GM12878 (cell line): ENCODE results near the gene SELENOO. TPM values are rescaled to one million over a fixed set of nuclear protein-coding genes. Genes with fewer than 3 reads are reported as not detected.

Experiments
- ATF2 ChIP-seq: IDR thresholded peaks from 2 replicates; pipeline ENCODE4 v1.6.1; 2012; ENCODE audit warnings: low read length, inconsistent platforms
- ATF3 ChIP-seq: IDR thresholded peaks from 2 replicates; pipeline ENCODE4 v1.6.1; 2011; ENCODE audit warnings: low read depth, mild to moderate bottlenecking, low read length, moderate library complexity, borderline replicate concordance; ENCODE audit errors: extremely low read depth
- BCL3 ChIP-seq: IDR thresholded peaks from 2 replicates; pipeline ENCODE4 v1.6.1; 2011; ENCODE audit warnings: borderline replicate concordance, low read depth, mild to moderate bottlenecking, moderate library complexity, low read length; ENCODE audit not compliant: insufficient read depth, poor library complexity, severe bottlenecking
- EED ChIP-seq: sonication (generic); IDR thresholded peaks from 2 replicates; pipeline ENCODE4 v1.6.1; 2016; ENCODE audit warnings: antibody characterized with exemption, low read depth
- MTA3 ChIP-seq: IDR thresholded peaks from 2 replicates; pipeline ENCODE4 v1.6.1; 2012; ENCODE audit warnings: low read length, inconsistent platforms, borderline replicate concordance
- MXI1 ChIP-seq: fragments of 150-350 bp; IDR thresholded peaks from 2 replicates; pipeline ENCODE4 v1.6.1; 2011; ENCODE audit warnings: low read depth, mild to moderate bottlenecking, inconsistent platforms, low read length, improper control_type of control experiment
- NFIC ChIP-seq: IDR thresholded peaks from 2 replicates; pipeline ENCODE4 v1.6.1; 2012; ENCODE audit warnings: low read depth, mild to moderate bottlenecking, inconsistent platforms, low read length, moderate library complexity
- NKRF ChIP-seq: fragments of 450-650 bp; conservative IDR thresholded peaks from 2 replicates; pipeline ENCODE4 v1.6.1; 2017; ENCODE audit warnings: mild to moderate bottlenecking, moderate library complexity
- PBX3 ChIP-seq: IDR thresholded peaks from 2 replicates; pipeline ENCODE4 v1.6.1; 2011; ENCODE audit warnings: mild to moderate bottlenecking, low read depth, low read length, moderate library complexity; ENCODE audit not compliant: insufficient replicate concordance
- POLR2AphosphoS2 ChIP-seq: IDR thresholded peaks from 2 replicates; pipeline ENCODE4 v1.6.1; 2011; ENCODE audit warnings: low read depth, mild to moderate bottlenecking, low read length, improper control_type of control experiment, moderate library complexity
- POU2F2 ChIP-seq: IDR thresholded peaks from 3 replicates; pipeline ENCODE4 v1.6.1; 2011; ENCODE audit warnings: low read depth, mild to moderate bottlenecking, low read length, borderline replicate concordance
- RBBP5 ChIP-seq: fragments of 200-600 bp; sonication (generic); conservative IDR thresholded peaks from 2 replicates; pipeline ENCODE4 v1.6.1; 2016
- RFX5 ChIP-seq: IDR thresholded peaks from 2 replicates; pipeline ENCODE4 v1.6.1; 2011; ENCODE audit warnings: low read depth, low read length, improper control_type of control experiment
- TCF12 ChIP-seq: IDR thresholded peaks from 2 replicates; pipeline ENCODE4 v1.6.1; 2011; ENCODE audit warnings: low read depth, mild to moderate bottlenecking, low read length
- TCF3 ChIP-seq: IDR thresholded peaks from 2 replicates; pipeline ENCODE4 v1.6.1; 2012; ENCODE audit warnings: low read depth, mild to moderate bottlenecking, low read length, borderline replicate concordance; ENCODE audit not compliant: insufficient read depth
- ZBED1 ChIP-seq: IDR thresholded peaks from 2 replicates; pipeline ENCODE4 v1.6.1; 2016; ENCODE audit warnings: borderline replicate concordance
- ZNF24 ChIP-seq: fragments of 450-650 bp; IDR thresholded peaks from 2 replicates; pipeline ENCODE4 v1.6.1; 2017; ENCODE audit warnings: antibody characterized with exemption, mild to moderate bottlenecking
- polyA plus RNA-seq, 11 experiments: library from polyadenylated mRNA; depleted of rRNA in 4 of 11; unstranded in 6 of 11; stranded (reverse) in 5 of 11; fragments of >200 nt; fragmentation: Nextera tagmentation in 4 of 11; fragmentation: Illumina TruSeq in 1 of 11; extraction: Ambion mirVana in 4 of 11; extraction: Trizol in 1 of 11; gene quantifications; 1 replicate in 1 of 11; 2 replicates in 10 of 11; pipeline versions ENCODE4 v1.2.1 to v1.2.3, GENCODE V29; 2011 to 2016; ENCODE audit warnings: inconsistent platforms in 2 of 11, missing spikeins in 2 of 11, low read depth in 1 of 11
- total RNA-seq, 4 experiments: library from RNA; depleted of rRNA in 3 of 4; stranded (reverse); fragments of >200 nt in 3 of 4; fragmentation: Illumina TruSeq in 1 of 4; extraction: Trizol in 1 of 4; gene quantifications; 2 replicates each; pipeline versions ENCODE4 v1.2.1 to v1.2.3, GENCODE V29; 2013 to 2021
- TF ChIP-seq, protein P1 (sequence below): fragments of 450-650 bp; IDR thresholded peaks from 2 replicates; pipeline ENCODE4 v1.6.1; 2017; ENCODE audit warnings: mild to moderate bottlenecking, moderate library complexity

SELENOO gene
- total and polyA plus RNA-seq, 10 of the 15 experiments (the other 5 are each of a cell fraction or from before 2014, with no cell fraction given) = 0.42 to 23.3 (median 3.3) TPM

GRCh38 chr22:50199829-50200460 is 866 bp upstream of the SELENOO start (continued):
- TF ChIP-seq NKRF = no peak
- no peak; the same call in 1 of the 2 replicates for TF ChIP-seq POLR2AphosphoS2
- TF ChIP-seq RBBP5 = no peak
- 0 out of 2 replicates have a peak, but pooled peaks have one; percentile 8 for TF ChIP-seq TCF12
- TF ChIP-seq, protein P1, sequence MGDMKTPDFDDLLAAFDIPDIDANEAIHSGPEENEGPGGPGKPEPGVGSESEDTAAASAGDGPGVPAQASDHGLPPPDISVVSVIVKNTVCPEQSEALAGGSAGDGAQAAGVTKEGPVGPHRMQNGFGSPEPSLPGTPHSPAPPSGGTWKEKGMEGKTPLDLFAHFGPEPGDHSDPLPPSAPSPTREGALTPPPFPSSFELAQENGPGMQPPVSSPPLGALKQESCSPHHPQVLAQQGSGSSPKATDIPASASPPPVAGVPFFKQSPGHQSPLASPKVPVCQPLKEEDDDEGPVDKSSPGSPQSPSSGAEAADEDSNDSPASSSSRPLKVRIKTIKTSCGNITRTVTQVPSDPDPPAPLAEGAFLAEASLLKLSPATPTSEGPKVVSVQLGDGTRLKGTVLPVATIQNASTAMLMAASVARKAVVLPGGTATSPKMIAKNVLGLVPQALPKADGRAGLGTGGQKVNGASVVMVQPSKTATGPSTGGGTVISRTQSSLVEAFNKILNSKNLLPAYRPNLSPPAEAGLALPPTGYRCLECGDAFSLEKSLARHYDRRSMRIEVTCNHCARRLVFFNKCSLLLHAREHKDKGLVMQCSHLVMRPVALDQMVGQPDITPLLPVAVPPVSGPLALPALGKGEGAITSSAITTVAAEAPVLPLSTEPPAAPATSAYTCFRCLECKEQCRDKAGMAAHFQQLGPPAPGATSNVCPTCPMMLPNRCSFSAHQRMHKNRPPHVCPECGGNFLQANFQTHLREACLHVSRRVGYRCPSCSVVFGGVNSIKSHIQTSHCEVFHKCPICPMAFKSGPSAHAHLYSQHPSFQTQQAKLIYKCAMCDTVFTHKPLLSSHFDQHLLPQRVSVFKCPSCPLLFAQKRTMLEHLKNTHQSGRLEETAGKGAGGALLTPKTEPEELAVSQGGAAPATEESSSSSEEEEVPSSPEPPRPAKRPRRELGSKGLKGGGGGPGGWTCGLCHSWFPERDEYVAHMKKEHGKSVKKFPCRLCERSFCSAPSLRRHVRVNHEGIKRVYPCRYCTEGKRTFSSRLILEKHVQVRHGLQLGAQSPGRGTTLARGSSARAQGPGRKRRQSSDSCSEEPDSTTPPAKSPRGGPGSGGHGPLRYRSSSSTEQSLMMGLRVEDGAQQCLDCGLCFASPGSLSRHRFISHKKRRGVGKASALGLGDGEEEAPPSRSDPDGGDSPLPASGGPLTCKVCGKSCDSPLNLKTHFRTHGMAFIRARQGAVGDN = no peak
- TF ChIP-seq MTA3 = peak; percentile 73; the same call in 1 of the 2 replicates
- TF ChIP-seq PBX3 = peak; percentile 19
- no peak for TF ChIP-seq ATF3
- TF ChIP-seq ZNF24 = no peak
- no peak for TF ChIP-seq RFX5
- TF ChIP-seq BCL3 = peak; percentile 61
- TF ChIP-seq POU2F2 = peak; percentile 25; the same call in 1 of the 3 replicates
- TF ChIP-seq ATF2 = no peak
- no peak for TF ChIP-seq EED
- TF ChIP-seq MXI1 = no peak
- 0 out of 2 replicates have a peak, but pooled peaks have one; percentile 48 for TF ChIP-seq ZBED1
- 0 out of 2 replicates have a peak, but pooled peaks have one; percentile 34 for TF ChIP-seq TCF3
- TF ChIP-seq NFIC = no peak
